GM19238 (cell line): Measurements from ENCODE around the gene ACSF3.

Experiments
- DNase-seq: peaks from one replicate; pipeline ENCODE4 v3.0.0; 2011; ENCODE audit warnings: low spot score; ENCODE audit not compliant: insufficient read length

ACSF3 gene

DNA sequence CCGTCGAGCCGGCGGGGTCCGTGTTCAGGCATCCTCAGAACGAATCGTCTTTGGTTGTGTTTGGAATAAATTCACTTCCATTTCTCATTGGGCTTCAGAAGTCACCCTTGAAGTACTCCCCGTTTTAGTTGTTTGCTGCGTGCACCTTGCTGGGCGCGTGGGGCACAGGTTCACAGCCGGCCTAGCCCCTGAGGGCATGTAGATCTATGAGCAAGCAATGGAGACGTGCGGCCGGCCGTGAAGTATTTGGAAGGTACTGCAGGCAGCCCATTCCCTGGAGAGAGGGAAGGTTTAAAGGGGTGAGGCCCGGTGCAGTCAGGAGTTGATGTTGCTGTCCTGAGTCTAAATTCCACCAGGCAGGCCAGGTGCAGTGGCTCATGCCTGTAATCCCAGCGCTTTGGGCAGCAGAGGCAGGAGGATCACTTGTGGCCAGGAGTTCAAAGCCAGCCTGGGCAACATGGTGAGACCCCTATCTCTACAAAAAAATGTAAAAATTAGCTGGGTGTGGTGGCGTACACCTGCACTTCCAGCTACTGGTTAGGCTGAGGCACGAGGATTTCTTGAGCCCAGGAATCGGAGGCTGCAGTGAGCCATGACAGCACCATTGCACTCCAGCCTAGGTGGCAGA lies 714 bp downstream of the ACSF3 start:
- DNase-seq = no peak

DNA sequence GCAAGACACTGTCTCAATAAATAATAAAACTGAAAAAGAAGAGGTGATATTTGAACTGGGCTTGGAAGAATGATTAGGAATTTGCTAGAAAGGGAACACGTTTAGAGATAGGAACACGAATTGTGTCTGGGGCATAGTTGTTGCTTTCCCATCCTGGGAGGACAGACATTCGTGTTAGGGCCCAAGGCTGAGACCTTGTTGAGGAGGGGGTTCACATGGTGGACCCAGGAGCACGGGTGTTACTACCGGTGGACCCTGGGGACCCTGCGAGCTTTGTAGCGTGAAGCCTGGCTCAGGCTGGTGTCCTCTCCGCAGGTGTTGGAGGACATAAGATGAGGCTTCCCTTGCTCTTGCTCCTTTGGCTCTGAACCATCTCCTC lies 1.2 kb downstream of the ACSF3 start:
- no peak for DNase-seq

DNA sequence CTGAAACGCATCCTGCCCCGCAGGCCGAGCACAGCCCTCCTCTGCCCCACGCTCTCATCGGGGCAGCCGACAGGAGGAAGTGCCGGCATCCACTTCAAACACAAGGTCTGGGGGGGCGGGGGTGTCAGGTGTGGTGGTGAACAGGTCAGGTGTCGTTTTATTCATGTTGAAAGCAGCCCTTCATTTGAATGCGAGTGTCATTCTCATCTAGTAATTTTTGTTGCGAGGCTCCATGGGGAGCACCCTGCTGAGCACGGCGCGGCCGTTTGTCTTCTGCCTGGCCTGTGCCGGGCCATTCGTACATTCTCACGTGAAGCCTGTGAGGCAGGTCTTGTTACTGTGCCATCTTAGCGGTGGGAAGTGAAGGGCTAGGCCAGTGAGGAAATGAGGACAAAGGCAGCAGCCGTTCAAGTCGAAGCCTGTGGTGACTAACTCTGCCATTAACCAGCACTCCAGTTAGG lies 1.9 kb downstream of the ACSF3 start:
- no peak for DNase-seq

DNA sequence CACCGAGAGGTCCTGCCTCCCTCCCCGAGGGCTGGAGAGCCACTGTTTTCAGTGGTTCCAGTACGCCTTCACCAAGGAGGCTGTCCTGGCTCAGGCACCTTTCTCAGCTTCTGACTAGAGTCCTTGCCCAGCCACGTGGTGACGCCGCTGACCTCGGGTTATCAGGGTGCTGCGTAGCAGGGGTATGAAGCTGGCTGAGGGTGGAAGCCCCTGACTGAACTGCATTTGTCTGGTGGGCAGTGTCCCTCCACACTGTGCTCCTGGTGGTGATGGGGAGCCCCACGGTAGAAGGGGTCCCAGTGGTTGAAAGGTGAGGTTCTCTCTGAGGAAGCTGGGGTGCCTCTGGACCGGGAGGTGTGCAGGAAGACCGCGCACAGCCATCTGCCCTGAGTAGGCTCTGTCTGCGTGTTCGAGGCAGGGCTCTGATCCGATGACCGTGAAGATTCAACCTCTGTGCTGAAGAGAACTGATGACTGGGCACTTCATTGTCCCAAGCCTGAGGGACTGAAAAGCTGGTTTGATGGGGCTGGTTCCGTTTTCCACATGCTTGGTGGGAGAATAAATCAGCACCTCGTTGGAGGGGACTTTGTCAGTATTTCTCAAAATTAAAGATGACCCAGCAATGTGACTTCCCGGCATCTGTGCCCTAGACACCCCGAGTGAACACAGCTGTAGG lies 2.5 kb downstream of the ACSF3 start:
- DNase-seq = no peak

DNA sequence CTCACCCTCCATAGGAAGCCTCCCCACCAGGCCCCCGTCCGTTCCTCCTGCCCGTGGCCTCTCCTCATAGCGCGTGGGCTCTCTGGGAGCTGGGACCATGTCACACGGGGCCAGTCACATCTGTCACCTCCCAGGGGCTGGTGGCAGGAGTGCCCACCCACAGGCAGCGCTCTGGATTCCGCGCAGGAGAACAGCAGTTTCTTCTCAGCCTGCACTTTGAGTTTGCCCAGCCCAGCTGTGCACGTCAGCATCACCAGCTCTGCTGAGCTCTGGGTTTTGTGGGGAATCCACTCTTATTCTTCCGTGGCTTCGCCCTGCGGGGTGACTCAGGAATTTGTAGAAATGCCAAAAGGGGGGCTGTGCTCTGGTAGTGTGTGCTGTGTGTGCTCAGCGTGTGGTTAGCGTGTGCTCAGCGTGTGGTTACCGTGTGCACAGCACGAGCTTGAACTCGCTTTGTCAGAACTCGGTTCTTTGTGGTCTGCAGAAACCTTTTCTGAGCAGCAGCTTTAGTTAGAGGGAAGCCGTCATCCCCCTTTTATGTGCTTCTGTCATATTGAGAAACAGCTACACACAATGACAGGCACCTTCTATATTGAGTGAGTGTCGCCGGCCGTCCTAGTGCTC lies 3.2 kb downstream of the ACSF3 start:
- no peak for DNase-seq

DNA sequence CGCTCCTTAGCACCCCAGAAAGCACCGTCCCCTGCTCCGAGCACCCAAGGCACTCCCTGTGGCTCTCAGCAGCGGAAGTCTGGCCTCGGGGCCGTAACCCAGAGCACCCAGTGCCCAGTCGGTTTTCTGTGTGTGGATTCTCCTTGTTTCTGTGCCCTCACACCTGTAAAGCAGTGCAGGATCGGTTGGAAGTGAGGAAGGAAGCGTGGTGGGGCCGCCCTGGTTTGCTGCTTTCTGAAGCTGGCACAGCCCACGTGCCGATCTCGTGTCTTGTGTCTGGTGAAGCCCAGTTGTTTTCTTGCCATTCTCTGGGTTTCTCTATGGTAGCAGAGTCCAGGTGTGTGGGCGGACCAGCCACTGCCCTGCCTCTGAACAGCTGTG lies 3.7 kb downstream of the ACSF3 start:
- no peak for DNase-seq

DNA sequence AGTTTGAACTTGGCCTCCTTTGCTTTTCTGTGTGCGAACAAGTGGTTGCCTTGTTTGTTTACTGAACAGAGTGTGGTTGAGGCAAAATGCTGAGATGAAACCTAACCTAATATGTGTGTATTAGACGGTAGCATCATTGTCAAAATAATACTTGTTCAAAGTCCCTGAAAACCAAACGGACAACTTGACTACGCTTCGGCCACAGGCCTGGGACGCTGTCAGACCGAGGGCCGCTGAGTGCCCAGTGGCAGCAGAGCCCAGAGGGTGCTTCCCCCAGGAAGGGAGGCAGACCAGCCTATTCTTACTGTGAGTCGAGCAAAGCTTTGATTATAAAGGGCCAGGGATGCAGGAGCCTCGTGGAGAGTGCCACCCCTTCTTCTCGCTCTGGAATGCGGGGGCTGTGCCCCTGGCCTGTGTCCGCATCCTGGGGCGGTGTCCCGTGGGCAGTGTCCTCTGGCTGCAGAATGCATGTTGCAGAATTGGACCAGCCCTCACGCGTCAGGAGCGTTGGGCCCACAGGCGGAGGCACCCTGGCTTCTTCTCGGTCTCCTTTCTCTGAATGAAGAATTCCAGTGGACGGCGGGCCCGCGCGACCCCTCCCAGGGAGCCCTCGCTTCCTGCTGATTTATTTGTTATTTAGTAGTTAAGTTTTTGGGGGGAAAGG lies 5.2 kb downstream of the ACSF3 start:
- DNase-seq = no peak

DNA sequence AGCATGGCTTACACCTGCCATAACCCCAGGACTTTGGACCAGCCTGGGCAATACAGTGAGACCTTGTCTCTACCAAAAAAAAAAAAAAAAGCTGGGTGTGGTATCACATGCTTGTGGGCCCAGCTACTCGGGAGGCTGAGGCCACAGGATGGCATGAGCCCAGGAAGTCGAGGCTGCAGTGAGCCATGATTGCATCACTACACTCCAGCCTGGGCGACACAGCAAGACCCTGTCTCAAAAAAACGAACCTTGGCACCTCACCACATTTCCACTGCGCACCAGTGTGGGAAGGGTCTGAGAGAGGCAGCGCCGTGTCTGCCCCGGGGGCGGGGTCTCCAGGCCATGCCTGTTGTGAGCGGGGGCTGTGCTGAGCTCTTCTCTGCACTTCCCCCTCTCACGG lies 6.3 kb downstream of the ACSF3 start:
- DNase-seq = no peak

DNA sequence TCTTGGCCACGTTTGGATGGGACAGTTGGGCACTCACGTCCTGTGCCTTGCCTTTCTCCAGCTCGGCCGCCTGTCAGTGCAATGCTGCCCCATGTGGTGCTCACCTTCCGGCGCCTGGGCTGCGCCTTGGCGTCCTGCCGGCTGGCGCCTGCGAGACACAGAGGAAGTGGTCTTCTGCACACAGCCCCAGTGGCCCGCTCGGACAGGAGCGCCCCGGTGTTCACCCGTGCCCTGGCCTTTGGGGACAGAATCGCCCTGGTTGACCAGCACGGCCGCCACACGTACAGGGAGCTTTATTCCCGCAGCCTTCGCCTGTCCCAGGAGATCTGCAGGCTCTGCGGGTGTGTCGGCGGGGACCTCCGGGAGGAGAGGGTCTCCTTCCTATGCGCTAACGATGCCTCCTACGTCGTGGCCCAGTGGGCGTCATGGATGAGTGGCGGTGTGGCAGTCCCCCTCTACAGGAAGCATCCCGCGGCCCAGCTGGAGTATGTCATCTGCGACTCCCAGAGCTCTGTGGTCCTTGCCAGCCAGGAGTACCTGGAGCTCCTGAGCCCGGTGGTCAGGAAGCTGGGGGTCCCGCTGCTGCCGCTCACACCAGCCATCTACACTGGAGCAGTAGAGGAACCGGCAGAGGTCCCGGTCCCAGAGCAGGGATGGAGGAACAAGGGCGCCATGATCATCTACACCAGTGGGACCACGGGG lies 7.1 kb downstream of the ACSF3 start:
- no peak for DNase-seq

DNA sequence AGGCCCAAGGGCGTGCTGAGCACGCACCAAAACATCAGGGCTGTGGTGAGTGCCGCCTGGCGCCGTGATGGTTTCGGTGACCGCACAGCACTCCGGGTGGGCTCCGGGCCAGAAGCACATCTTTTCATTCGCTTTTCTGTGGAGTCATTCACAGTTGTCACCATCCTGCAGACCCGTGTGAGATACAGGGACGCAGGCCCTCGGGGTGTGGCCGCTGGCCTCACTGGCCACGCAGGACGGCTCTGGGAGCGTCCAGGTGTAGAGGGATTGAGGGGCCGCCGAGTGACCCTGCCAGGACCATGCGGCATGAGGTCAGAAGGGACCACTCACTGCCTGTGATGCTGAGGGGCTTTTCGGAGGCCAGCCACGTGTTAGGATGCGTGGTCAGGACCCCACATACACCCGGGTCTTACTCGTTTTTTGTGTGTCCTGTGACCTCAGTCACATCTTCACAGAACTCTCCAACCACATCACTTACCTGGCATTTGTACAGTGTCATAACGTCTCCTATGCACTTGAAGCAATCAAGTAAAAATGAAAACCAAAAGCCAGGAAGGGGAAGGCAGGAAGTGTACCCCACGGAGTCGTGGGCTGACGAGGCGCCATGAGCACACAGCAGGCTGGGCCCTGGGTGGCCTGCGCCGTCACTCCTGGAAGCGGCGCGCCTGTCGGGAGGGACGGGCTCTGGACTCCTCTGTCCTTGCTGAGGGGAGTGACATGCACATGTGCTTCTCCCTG lies 7.8 kb downstream of the ACSF3 start:
- DNase-seq = no peak

DNA sequence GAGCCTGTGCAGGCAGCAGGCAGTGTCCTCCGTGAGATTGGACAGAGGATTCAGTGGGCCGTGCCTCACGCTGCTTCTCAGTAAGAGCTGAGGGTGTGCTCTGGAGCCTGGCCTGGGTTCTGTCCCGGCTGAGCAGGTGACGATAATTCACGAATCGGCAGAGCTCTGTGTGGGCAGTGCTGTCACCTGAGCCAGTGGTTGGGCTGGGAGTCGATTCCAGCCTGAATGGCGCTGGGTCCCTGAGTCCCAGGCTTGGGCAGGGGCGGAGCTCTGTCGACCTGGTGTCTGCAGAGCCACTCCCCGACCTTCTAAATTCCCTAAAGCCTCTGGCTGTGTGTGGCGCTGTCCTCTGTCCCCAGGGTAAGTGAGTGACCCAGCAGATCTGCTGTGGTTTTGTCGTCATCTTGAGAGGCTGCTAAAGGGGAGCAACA lies 8.4 kb downstream of the ACSF3 start:
- DNase-seq = no peak

DNA sequence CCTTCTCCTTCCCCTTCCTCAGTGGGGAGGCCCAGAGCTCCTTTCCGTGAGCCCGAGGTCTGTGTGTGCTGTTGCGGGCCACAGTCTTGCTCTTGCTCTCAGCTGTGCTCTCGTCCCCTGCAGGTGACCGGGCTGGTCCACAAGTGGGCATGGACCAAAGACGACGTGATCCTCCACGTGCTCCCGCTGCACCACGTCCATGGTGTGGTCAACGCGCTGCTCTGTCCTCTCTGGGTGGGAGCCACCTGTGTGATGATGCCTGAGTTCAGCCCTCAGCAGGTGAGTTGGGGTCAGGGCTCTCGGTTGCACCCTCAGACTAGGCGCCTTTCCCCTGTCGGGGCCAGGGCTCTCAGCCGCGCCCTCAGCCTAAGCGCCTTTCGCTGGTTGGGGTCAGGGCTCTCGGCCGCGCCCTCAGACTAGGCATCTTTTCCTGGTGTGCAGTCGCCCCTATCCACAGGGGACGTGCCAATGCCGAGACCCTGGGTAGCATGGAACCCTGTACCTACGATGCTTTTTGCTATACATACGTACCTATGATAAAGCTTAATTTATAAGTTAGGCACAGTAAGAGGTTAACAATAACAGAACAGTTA lies 8.9 kb downstream of the ACSF3 start:
- no peak for DNase-seq

DNA sequence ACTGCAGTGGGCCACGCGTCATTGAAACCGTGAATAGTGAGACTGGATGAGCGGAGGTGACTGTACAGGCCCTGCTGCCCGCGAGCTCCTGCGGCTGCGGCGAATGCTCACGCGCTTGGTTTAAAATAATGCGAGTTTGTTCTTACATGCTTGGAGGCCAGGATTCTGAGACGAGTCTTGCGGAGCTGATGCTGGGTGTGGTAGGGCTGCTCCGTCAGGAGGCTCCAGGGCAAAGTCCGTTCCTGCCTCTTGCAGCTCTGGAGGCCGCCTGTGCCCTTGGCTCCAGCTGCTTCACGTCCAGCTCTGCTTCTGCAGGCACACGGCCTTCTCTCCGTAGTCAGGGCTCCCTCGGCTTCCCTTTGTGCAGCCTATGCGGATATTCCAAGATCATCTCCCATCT lies 9.5 kb downstream of the ACSF3 start:
- no peak for DNase-seq

DNA sequence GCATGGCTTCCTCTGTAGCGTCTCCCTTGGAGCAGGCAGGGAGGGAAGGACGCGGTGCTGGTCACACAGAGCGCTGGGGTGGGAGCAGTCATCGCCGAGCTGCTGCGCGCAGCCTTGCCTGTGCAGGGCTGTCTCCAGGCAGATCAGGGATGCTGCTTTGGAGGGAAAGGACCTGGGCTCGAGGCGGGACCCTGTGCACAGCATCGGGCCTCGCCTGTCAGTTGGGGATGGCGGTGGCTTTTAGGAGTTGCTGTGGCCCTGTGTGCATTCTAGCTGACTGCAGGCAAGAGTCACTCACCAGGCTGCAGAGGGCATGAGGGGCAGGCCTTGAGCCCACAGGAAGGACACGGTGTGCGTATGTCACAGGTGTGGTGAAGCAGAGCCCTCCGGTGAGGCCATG lies 10.1 kb downstream of the ACSF3 start:
- no peak for DNase-seq

DNA sequence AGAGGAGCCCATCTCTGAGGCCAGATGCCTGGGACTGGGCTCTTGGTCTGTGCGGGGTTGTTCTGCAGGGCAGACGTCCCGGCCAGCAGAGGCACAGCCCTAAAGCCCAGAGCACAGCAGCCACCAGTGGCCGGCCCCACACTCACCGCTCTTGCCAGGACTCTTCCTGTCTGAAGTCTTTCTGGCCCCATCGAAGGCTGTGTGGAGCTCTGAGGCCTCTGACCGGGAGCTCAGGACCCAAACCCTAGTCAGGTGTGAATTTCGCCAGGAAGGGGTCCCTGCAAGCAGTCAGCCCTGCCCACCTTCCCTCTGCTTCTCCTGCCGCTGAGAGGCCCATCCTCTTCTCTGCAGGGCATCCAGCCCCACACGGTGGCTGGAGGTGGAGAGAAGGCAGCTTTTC lies 10.7 kb downstream of the ACSF3 start:
- DNase-seq = no peak

DNA sequence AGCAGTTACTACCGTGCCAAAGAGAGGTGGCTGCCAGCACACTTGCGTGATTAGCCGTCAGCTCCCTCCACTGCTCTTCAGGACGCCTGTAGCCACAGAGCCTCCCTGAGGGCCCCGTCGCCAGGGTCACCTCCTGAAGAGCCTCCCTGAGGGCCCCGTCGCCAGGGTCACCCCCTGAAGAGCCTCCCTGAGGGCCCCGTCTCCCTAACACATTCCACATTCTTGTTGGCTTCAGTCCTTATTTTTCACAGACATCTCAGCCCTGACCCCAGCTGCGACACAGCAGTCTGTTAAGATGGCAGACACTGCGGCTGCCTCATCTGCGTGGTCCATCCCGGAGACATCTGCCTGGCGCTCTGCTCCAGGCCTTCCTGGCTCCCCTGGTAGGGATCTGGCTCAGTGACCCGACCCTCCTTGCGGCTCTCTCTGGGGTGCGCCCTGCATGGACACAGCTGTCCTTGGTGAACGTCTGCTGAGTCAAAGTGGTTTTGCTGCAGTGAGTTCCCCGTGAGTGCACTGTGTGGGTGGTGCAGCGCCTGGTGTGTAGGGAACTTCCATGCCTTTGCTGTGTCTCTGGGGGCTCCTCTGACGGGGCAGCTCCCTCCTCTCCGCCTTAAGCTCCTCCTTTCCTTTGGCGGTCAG lies 11.4 kb downstream of the ACSF3 start:
- DNase-seq = no peak

DNA sequence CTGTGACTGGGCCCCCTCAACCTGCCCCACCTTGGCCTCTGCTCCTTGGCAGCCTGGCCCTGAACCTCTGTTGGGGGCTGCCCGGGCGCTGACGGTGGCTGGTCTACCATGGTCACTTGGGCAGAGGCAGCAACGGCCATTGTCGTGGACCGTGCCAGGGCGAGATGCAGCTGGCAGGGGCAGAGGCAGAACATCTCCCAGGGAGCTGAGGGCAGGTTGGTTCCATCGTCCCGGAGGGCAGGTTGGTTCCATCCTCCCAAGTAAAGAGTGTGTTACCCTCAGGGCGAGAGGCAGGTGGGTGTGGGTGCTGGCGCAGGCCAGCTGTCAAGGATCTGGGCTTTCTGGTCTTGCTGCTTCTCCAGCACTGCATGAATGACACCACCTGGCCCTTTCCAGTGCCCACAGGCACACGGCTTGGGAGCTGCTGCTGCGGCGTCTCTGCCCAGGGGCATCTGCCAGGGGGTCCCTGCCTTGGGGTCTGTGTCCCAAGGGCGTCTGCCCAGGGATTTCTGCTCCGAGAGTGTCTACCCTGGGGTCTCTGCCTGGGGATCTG lies 12.0 kb downstream of the ACSF3 start:
- DNase-seq = no peak

DNA sequence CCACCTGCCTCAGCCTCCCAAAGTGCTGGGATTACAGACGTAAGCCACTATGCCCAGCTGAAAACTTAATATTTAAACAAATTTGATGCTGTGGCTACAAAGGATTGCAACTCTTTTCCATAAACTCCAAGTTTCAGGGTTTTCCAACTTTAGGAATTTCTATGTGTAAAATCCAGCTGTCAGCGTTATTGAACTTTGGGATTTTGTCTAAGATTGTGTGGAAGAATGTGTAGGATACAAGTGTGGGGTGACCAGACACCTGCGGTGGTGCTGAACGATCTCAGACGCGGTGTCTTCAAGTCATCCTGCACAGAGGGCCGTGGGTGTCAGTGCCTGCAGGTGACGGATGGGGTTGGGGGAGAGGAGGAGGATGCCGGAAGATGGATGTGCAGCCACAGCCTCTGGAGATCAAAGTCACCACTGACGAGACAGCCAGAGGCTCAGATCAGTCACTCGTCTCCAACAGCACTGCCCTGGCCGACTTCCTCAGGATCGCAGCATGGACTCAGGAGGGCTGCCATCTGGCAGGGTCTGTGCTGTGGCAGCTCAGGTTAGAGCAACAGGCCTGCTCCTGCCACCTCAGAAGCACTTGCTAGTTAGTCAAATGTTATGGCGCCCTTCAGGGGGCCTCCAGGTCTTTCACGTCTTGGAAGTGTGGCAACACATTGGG lies 13.0 kb downstream of the ACSF3 start:
- no peak for DNase-seq

DNA sequence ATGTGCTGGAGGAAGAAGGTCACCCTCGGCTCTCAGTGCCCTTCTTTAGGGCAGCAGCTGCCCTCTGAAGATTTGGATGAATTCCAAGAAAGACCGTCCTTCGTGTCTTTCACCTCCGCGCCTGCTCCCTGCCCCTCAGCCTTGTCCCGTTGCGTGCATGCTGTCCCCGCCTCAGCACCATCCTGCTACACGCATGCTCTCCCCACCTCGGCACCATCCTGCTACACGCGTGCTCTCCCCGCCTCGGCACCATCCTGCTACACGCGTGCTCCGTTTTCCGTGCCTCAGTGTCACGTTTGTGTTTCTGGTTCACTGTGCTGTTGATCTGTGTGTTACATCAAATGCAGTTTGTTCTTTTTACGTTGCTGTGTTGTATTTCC lies 13.5 kb downstream of the ACSF3 start:
- no peak for DNase-seq
